Caco-2 (cell line): ENCODE measurements around the gene COL27A1. TPM values are rescaled to one million over a fixed set of nuclear protein-coding genes. Genes with fewer than 3 reads are reported as not detected.

Experiments
- BruUV-seq: library from RNA; stranded (reverse); fragments of 400-500 nt; replicated peaks from 2 replicates; lab custom pipeline; 2021; lab: Mats Ljungman, UMichigan
- CTCF ChIA-PET: fragments of 300-600 bp; sonication (Branson Sonifier 250); formaldehyde crosslinking; loops from one replicate; lab custom pipeline; 2022; ENCODE audit warnings: antibody characterized with exemption; lab: Charles Lee
- POLR2A ChIA-PET: fragments of 300-600 bp; sonication (Branson Sonifier 250); formaldehyde crosslinking; loops from one replicate; lab custom pipeline; 2022; ENCODE audit warnings: antibody characterized with exemption; lab: Charles Lee
- DNase-seq, 2 experiments: peaks; one replicate each; pipeline versions ENCODE4 v3.0.0 to v3.0.0-alpha.2; 2020 to 2022
- H3K27me3 ChIP-seq: replicated peaks from 2 replicates; pipeline ENCODE4 v1.6.0; 2011; ENCODE audit warnings: low read length; ENCODE audit not compliant: control insufficient read depth, insufficient read depth
- H3K36me3 ChIP-seq: 2 replicates; pipeline ENCODE4 v1.5.1; 2011; ENCODE audit warnings: low read length; ENCODE audit not compliant: control insufficient read depth, insufficient read depth
- H3K4me1 ChIP-seq: fragments of 250-450 bp; sonication (Bioruptor Pico); 2 replicates; pipeline ENCODE4 v1.5.1; 2020; ENCODE audit warnings: mild to moderate bottlenecking
- H3K4me3 ChIP-seq: 2 replicates; pipeline ENCODE4 v1.5.1; 2011; ENCODE audit warnings: low read depth, mild to moderate bottlenecking, control low read depth, low read length
- H3K9me3 ChIP-seq: fragments of 250-450 bp; sonication (Bioruptor Pico); 2 replicates; pipeline ENCODE4 v1.5.1; 2020; ENCODE audit warnings: mild to moderate bottlenecking, moderate library complexity
- H3K27ac Mint-ChIP-seq: one replicate; pipeline ENCODE4 v1.8.0; 2022; ENCODE audit warnings: mixed read lengths; ENCODE audit not compliant: unreplicated experiment
- H3K27me3 Mint-ChIP-seq: one replicate; pipeline ENCODE4 v1.8.0; 2022; ENCODE audit warnings: mixed read lengths; ENCODE audit not compliant: insufficient read depth, unreplicated experiment
- H3K36me3 Mint-ChIP-seq: one replicate; pipeline ENCODE4 v1.8.0; 2022; ENCODE audit warnings: mild to moderate bottlenecking, mixed read lengths; ENCODE audit not compliant: insufficient read depth, unreplicated experiment
- H3K4me1 Mint-ChIP-seq: one replicate; pipeline ENCODE4 v1.8.0; 2022; ENCODE audit warnings: low read depth, mixed read lengths; ENCODE audit not compliant: unreplicated experiment
- H3K4me3 Mint-ChIP-seq: one replicate; pipeline ENCODE4 v1.8.0; 2022; ENCODE audit warnings: mild to moderate bottlenecking, moderate library complexity, mixed read lengths; ENCODE audit not compliant: unreplicated experiment
- H3K9me3 Mint-ChIP-seq: one replicate; pipeline ENCODE4 v1.8.0; 2022; ENCODE audit warnings: mixed read lengths; ENCODE audit not compliant: unreplicated experiment
- intact Hi-C: fragments of 100-400 bp; cut with micrococcal nuclease; formaldehyde crosslinking; loops from one replicate; pipeline ENCODE4 v1.10.0; 2022; ENCODE audit not compliant: unreplicated experiment
- total RNA-seq: library from RNA; stranded (reverse); gene quantifications from 2 replicates; pipeline ENCODE4 v1.2.3, GENCODE V29; 2022
- TF ChIP-seq, protein P1 (sequence below), 2 experiments: fragments of 200-600 bp in 1 of 2; IDR thresholded peaks; 1 replicate in 1 of 2; 2 replicates in 1 of 2; pipeline versions ENCODE4 v1.5.1 to v1.8.0; 2011 to 2022; ENCODE audit warnings: antibody characterized with exemption in 1 of 2, control low read depth in 1 of 2, inconsistent platforms in 1 of 2, low read depth in 1 of 2, low read length in 1 of 2, mild to moderate bottlenecking in 1 of 2, moderate library complexity in 1 of 2; ENCODE audit not compliant: insufficient read depth in 1 of 2, severe bottlenecking in 1 of 2, unreplicated experiment in 1 of 2

The COL27A1 gene
- total RNA-seq, 1 experiment from 2014 or later = 31.1 TPM

DNA sequence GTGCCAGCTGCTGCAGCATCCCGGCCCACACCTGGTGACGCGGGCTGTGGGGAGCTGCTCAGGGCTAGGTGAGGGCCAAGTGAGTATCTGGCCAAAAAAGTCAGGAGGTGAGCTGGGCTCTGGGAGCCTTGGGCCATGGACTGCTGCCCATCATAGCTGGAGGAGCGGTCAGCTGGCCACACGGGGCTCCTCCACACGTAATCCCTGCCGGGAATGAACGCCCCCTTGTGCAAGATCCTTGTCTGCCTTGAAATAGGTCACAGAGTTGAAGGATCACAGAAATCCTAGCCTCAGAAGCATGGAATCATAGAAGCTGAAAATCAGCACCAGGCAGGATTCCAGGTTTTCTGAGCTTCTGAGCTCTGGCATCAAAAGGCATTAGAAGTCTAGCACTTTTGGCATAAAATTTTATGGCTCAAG, 16.8 kb upstream of the COL27A1 start:
- ChIA-PET CTCF (interaction anchor here (1.3 kb wide), 1 partner anchor 30 kb away, joined by 4 read pairs; no protein-coding TSS in a partner anchor), POLR2A (no interaction called here)
- intact Hi-C loops = no loop called here
- Mint-ChIP-seq H3K9me3 (no peaks in the 10 kb centered on the region), H3K4me3 (no peak overlapping the region), H3K36me3 (no peaks in the 10 kb centered on the region), H3K27ac (no peak overlapping the region), H3K27me3 (no peaks in the 10 kb centered on the region), H3K4me1 (peaks cover 19% of the 10 kb centered on the region)
- peaks cover 12% of the 10 kb centered on the region for H3K4me1 ChIP-seq
- H3K27me3 ChIP-seq = no peaks in the 10 kb centered on the region
- H3K4me3 ChIP-seq = no peak overlapping the region
- H3K9me3 ChIP-seq = no peaks in the 10 kb centered on the region
- H3K36me3 ChIP-seq = no peaks in the 10 kb centered on the region
- TF ChIP-seq, protein P1, sequence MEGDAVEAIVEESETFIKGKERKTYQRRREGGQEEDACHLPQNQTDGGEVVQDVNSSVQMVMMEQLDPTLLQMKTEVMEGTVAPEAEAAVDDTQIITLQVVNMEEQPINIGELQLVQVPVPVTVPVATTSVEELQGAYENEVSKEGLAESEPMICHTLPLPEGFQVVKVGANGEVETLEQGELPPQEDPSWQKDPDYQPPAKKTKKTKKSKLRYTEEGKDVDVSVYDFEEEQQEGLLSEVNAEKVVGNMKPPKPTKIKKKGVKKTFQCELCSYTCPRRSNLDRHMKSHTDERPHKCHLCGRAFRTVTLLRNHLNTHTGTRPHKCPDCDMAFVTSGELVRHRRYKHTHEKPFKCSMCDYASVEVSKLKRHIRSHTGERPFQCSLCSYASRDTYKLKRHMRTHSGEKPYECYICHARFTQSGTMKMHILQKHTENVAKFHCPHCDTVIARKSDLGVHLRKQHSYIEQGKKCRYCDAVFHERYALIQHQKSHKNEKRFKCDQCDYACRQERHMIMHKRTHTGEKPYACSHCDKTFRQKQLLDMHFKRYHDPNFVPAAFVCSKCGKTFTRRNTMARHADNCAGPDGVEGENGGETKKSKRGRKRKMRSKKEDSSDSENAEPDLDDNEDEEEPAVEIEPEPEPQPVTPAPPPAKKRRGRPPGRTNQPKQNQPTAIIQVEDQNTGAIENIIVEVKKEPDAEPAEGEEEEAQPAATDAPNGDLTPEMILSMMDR (IDR thresholded peaks at IDR 0.05; ENCODE audit: insufficient read depth in 1 of 2, low read depth in 1 of 2, low read length in 1 of 2, severe bottlenecking in 1 of 2, unreplicated experiment in 1 of 2) = no peak
- DNase-seq = no peak
- no TSS peak for BruUV-seq

GRCh38 chr9:114139071-114139470, 16.3 kb upstream of the COL27A1 start:
- Mint-ChIP-seq H3K9me3 (no peaks in the 10 kb centered on the region), H3K27me3 (no peaks in the 10 kb centered on the region), H3K4me1 (peaks cover 16% of the 10 kb centered on the region), H3K27ac (no peak overlapping the region), H3K36me3 (no peaks in the 10 kb centered on the region), H3K4me3 (no peak overlapping the region)
- intact Hi-C loops = no loop called here
- ChIA-PET POLR2A (no interaction called here), CTCF (interaction anchor here (0.7 to 1.3 kb wide), 2 partner anchors 31 to 57 kb away, joined by 3 to 4 read pairs; no protein-coding TSS in a partner anchor)
- Histone ChIP-seq H3K4me1 (peaks cover 12% of the 10 kb centered on the region), H3K4me3 (no peak overlapping the region), H3K36me3 (no peaks in the 10 kb centered on the region), H3K9me3 (no peaks in the 10 kb centered on the region), H3K27me3 (no peaks in the 10 kb centered on the region)
- TF ChIP-seq, protein P1 (IDR thresholded peaks at IDR 0.05; ENCODE audit: insufficient read depth in 1 of 2, low read depth in 1 of 2, low read length in 1 of 2, severe bottlenecking in 1 of 2, unreplicated experiment in 1 of 2) = no peak
- BruUV-seq = no TSS peak
- DNase-seq = peak in 1 of 2 experiments; percentile 27

- intact Hi-C loops = no loop called here
- peaks cover 12% of the 10 kb centered on the region for H3K4me1 ChIP-seq
- BruUV-seq = no TSS peak
- TF ChIP-seq, protein P1 (IDR thresholded peaks at IDR 0.05; ENCODE audit: insufficient read depth in 1 of 2, low read depth in 1 of 2, low read length in 1 of 2, severe bottlenecking in 1 of 2, unreplicated experiment in 1 of 2) = no peak
- no peak for DNase-seq
- H3K9me3 ChIP-seq = no peaks in the 10 kb centered on the region
- H3K36me3 ChIP-seq = no peaks in the 10 kb centered on the region
- ChIA-PET CTCF (interaction anchor here (1.0 to 1.3 kb wide), 2 partner anchors 14 to 58 kb away, joined by 3 to 5 read pairs; no protein-coding TSS in a partner anchor), POLR2A (no interaction called here)
- no peaks in the 10 kb centered on the region for H3K27me3 Mint-ChIP-seq
- no peak overlapping the region for H3K4me3 Mint-ChIP-seq
- H3K9me3 Mint-ChIP-seq = no peaks in the 10 kb centered on the region
- no peaks in the 10 kb centered on the region for H3K36me3 Mint-ChIP-seq
- H3K27me3 ChIP-seq = no peaks in the 10 kb centered on the region
- H3K4me1 Mint-ChIP-seq = peaks cover 16% of the 10 kb centered on the region
- no peak overlapping the region for H3K4me3 ChIP-seq
- H3K27ac Mint-ChIP-seq = no peak overlapping the region
Measured at GRCh38 chr9:114140401-114140800, 14.9 kb upstream of the COL27A1 start.
